Loucy (cell line): ENCODE results near the gene DLGAP1.

Experiments used
- H2AFZ ChIP-seq: fragments of 200-600 bp; sonication (generic); 2 replicates; pipeline ENCODE4 v1.6.0; 2016; ENCODE audit warnings: antibody characterized with exemption, mild to moderate bottlenecking, low read length, moderate library complexity
- H3F3A ChIP-seq: fragments of 200-600 bp; 2 replicates; pipeline ENCODE4 v1.6.0; 2016; ENCODE audit warnings: antibody characterized with exemption, low read depth, mild to moderate bottlenecking
- H3K27me3 ChIP-seq: fragments of 200-600 bp; sonication (generic); 2 replicates; pipeline ENCODE4 v1.6.1; 2014; ENCODE audit warnings: low read length, mild to moderate bottlenecking; ENCODE audit not compliant: insufficient read depth, poor library complexity, severe bottlenecking
- H3K36me3 ChIP-seq: fragments of 200-600 bp; sonication (generic); 2 replicates; pipeline ENCODE4 v1.6.1; 2016; ENCODE audit warnings: low read length; ENCODE audit not compliant: insufficient read depth
- H3K4me1 ChIP-seq: fragments of 200-600 bp; sonication (generic); 2 replicates; pipeline ENCODE4 v1.5.1; 2014; ENCODE audit warnings: low read length, mild to moderate bottlenecking; ENCODE audit not compliant: insufficient read depth, poor library complexity, severe bottlenecking
- H3K4me2 ChIP-seq: fragments of 200-600 bp; sonication (generic); 2 replicates; pipeline ENCODE4 v1.6.0; 2014; ENCODE audit warnings: antibody characterized with exemption, low read length, low read depth, mild to moderate bottlenecking; ENCODE audit not compliant: poor library complexity, severe bottlenecking
- H3K4me3 ChIP-seq: fragments of 200-600 bp; sonication (generic); 2 replicates; pipeline ENCODE4 v1.5.1; 2014; ENCODE audit warnings: low read length, mild to moderate bottlenecking, mixed read lengths; ENCODE audit not compliant: poor library complexity, severe bottlenecking
- H3K79me2 ChIP-seq: fragments of 200-600 bp; sonication (generic); 2 replicates; pipeline ENCODE4 v1.6.1; 2014; ENCODE audit warnings: low read length; ENCODE audit not compliant: insufficient read depth
- H3K9ac ChIP-seq: fragments of 200-600 bp; sonication (generic); 2 replicates; pipeline ENCODE4 v1.6.0; 2014; ENCODE audit warnings: mild to moderate bottlenecking, low read depth, low read length, moderate library complexity; ENCODE audit not compliant: poor library complexity, severe bottlenecking
- H3K9me2 ChIP-seq: fragments of 200-600 bp; sonication (generic); replicated peaks from 2 replicates; pipeline ENCODE4 v1.6.1; 2016; ENCODE audit warnings: low read depth, low read length, mixed read lengths
- H3K9me3 ChIP-seq: fragments of 200-600 bp; sonication (generic); 2 replicates; pipeline ENCODE4 v1.6.1; 2014; ENCODE audit warnings: mild to moderate bottlenecking, antibody characterized with exemption, low read length, low read depth; ENCODE audit not compliant: insufficient read depth
- H4K20me1 ChIP-seq: fragments of 200-600 bp; sonication (generic); 2 replicates; pipeline ENCODE4 v1.6.0; 2014; ENCODE audit warnings: antibody characterized with exemption, low read length, mild to moderate bottlenecking; ENCODE audit not compliant: insufficient read depth, poor library complexity, severe bottlenecking
- EZH2phosphoT487 ChIP-seq: fragments of 200-600 bp; IDR thresholded peaks from 2 replicates; pipeline ENCODE4 v1.6.1; 2018; ENCODE audit warnings: antibody characterized with exemption, mild to moderate bottlenecking, moderate library complexity, borderline replicate concordance
- TF ChIP-seq, protein P1 (sequence below): fragments of 200-600 bp; sonication (generic); conservative IDR thresholded peaks from 2 replicates; pipeline ENCODE4 v1.5.1; 2014; ENCODE audit warnings: mild to moderate bottlenecking, antibody characterized with exemption, low read length

Gene DLGAP1

DNA sequence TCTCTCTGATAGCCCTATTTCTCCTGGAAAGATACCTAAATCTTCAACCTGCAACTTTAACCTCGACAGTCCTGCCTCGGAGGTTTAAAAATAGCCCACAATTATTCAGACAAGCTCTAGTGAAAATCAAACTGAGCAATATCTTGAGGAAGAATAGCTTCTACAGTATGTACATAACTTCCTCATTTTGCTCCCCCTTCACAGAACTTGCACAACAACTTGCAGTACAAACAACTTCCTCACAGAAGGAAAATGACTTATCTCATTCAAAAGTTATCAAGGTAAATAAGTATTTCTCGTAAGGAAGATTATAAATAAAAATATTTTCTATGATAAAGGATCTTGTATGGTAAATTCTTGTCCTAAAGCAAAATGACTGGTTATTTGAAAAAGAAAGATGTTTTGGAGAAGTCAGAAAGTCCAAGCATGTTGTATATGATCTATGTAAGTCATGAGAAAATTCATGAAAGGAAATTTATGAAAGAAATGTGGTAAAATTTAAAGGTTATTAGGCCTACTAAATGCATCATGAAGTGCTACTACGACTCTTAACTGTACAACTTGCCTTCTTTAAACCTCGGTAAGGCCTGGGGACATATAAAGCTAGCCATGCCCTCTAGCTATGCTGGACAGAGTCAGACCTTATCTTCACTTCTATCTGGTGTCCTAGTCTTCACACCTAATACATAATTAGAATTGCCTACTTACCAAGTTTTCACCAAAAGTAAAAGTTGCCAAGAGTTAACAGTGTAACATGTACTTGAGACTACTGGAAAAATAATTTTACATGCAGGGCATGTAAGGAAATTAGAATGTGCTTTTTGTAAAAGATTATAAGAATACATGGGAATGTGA is 394.5 kb downstream of the DLGAP1 start:
- no peak overlapping the region for H2AFZ ChIP-seq
- no peaks in the 10 kb centered on the region for H3K79me2 ChIP-seq
- 0 out of 2 replicates have a peak, but pooled peaks cover 4% of the 10 kb centered on the region for H3K9me3 ChIP-seq
- no peaks in the 10 kb centered on the region for H3K9me2 ChIP-seq
- H3K36me3 ChIP-seq: no peaks in the 10 kb centered on the region
- no peaks in the 10 kb centered on the region for H3F3A ChIP-seq
- no peak for TF ChIP-seq EZH2phosphoT487
- TF ChIP-seq, protein P1, sequence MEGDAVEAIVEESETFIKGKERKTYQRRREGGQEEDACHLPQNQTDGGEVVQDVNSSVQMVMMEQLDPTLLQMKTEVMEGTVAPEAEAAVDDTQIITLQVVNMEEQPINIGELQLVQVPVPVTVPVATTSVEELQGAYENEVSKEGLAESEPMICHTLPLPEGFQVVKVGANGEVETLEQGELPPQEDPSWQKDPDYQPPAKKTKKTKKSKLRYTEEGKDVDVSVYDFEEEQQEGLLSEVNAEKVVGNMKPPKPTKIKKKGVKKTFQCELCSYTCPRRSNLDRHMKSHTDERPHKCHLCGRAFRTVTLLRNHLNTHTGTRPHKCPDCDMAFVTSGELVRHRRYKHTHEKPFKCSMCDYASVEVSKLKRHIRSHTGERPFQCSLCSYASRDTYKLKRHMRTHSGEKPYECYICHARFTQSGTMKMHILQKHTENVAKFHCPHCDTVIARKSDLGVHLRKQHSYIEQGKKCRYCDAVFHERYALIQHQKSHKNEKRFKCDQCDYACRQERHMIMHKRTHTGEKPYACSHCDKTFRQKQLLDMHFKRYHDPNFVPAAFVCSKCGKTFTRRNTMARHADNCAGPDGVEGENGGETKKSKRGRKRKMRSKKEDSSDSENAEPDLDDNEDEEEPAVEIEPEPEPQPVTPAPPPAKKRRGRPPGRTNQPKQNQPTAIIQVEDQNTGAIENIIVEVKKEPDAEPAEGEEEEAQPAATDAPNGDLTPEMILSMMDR: no peak
- no peaks in the 10 kb centered on the region for H4K20me1 ChIP-seq
- H3K27me3 ChIP-seq: no peaks in the 10 kb centered on the region
- H3K4me3 ChIP-seq: no peak overlapping the region
- H3K4me2 ChIP-seq: no peak overlapping the region
- no peaks in the 10 kb centered on the region for H3K4me1 ChIP-seq
- no peak overlapping the region for H3K9ac ChIP-seq

DNA sequence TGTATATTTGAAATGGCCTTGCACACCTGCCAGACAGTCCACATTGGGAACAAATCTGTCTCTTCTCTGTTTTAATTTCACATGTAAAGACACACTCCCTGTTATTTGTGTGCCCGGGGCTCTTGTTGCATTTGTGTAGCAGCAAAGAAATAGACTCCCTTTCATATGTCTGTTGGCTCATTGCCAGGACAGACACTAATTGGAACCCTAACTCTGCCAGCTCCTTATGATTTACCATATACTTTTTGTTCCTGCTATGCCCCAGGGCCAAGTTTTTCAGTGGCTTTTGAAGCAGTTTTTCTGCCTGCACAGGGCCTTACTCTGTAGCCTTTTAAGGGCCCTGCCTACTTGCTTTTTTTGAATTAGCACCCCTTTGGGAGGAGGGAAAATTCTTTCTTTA is 396.9 kb downstream of the DLGAP1 start:
- Histone ChIP-seq H3K9me2 (no peaks in the 10 kb centered on the region), H3K9me3 (0 out of 2 replicates have a peak, but pooled peaks cover 4% of the 10 kb centered on the region), H3K36me3 (no peaks in the 10 kb centered on the region), H3K27me3 (no peaks in the 10 kb centered on the region), H4K20me1 (no peaks in the 10 kb centered on the region), H3K79me2 (no peaks in the 10 kb centered on the region), H3K4me3 (no peak overlapping the region), H3F3A (no peaks in the 10 kb centered on the region), H3K4me1 (no peaks in the 10 kb centered on the region), H3K4me2 (no peak overlapping the region), H3K9ac (no peak overlapping the region), H2AFZ (no peak overlapping the region)
- no peak for TF ChIP-seq EZH2phosphoT487
- TF ChIP-seq, protein P1: no peak

DNA sequence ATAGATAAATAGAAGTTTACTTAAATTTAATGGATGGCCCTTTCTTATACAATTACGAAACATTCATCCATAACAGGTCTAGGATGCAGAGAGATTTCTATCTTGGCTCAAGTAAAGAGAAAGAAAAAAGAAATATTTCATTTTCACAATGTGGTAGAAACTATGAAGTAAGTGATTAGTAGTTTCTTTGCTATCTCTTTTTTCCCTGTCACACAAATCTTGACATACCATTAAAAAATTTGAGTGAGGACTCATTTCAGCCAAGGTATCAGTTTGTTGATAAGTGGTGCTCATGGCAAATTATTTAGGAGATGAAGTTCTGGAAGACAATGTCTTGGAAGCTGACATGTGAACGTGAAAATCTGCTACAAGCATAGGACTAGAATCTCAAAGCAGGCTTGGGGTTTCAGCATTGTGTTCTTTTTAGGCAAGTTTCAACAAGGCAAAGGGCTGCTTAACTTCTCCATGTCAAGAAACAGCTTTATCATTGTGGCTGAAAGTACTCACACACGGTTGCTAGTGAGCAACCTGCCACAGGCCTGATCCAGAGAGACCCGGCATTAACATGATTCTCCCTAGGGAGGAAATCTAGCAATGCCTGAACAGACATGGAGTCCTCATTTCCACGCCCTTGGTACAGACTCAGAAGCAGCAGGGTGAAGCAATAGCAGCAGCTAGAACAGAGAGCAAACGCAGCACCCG is 414.6 kb downstream of the DLGAP1 start:
- H3K9me2 ChIP-seq: no peaks in the 10 kb centered on the region; the same call in 1 of the 2 replicates
- H3K79me2 ChIP-seq: no peaks in the 10 kb centered on the region
- H3F3A ChIP-seq: no peaks in the 10 kb centered on the region
- no peak overlapping the region for H3K4me3 ChIP-seq
- TF ChIP-seq EZH2phosphoT487: no peak
- TF ChIP-seq, protein P1: no peak
- H3K27me3 ChIP-seq: no peaks in the 10 kb centered on the region
- H4K20me1 ChIP-seq: no peaks in the 10 kb centered on the region
- no peaks in the 10 kb centered on the region for H3K36me3 ChIP-seq
- H3K9ac ChIP-seq: no peak overlapping the region
- H2AFZ ChIP-seq: no peak overlapping the region
- no peak overlapping the region for H3K4me2 ChIP-seq
- H3K9me3 ChIP-seq: no peaks in the 10 kb centered on the region
- no peaks in the 10 kb centered on the region for H3K4me1 ChIP-seq
